Measurements from ENCODE around the gene FAM89A.

- TF ChIP-seq POLR2A (IDR thresholded peaks at IDR 0.05) (no peak), CTCF (IDR thresholded peaks at IDR 0.05) (no peak)
Measured at GRCh38 chr1:230979952-230980351, 60.1 kb downstream of the FAM89A start.
